KMS-11 (cell line): Measurements from ENCODE around the gene CLGN.

Experiments used
- H2AFZ ChIP-seq: fragments of 200-600 bp; sonication (generic); 2 replicates; pipeline ENCODE4 v1.6.1; 2016; ENCODE audit warnings: antibody characterized with exemption, mixed run types, low read depth
- H3K27ac ChIP-seq: fragments of 200-600 bp; sonication (generic); 2 replicates; pipeline ENCODE4 v1.6.1; 2016; ENCODE audit warnings: mild to moderate bottlenecking, mixed run types
- H3K27me3 ChIP-seq: fragments of 200-600 bp; sonication (generic); 2 replicates; pipeline ENCODE4 v1.6.1; 2017; ENCODE audit warnings: mild to moderate bottlenecking, low read depth, mixed run types, moderate library complexity; ENCODE audit not compliant: insufficient read depth
- H3K36me3 ChIP-seq: fragments of 200-600 bp; sonication (generic); 2 replicates; pipeline ENCODE4 v1.6.1; 2017; ENCODE audit warnings: mild to moderate bottlenecking, mixed run types; ENCODE audit not compliant: insufficient read depth
- H3K4me1 ChIP-seq: fragments of 200-600 bp; sonication (generic); 2 replicates; pipeline ENCODE4 v1.6.1; 2016; ENCODE audit warnings: mild to moderate bottlenecking, low read depth, mixed run types; ENCODE audit not compliant: poor library complexity, severe bottlenecking
- H3K4me2 ChIP-seq: fragments of 200-600 bp; sonication (generic); 2 replicates; pipeline ENCODE4 v1.7.0; 2016; ENCODE audit warnings: mild to moderate bottlenecking, mixed run types
- H3K4me3 ChIP-seq: fragments of 200-600 bp; sonication (generic); IDR thresholded peaks from 2 replicates; pipeline ENCODE4 v1.6.1; 2017; ENCODE audit warnings: low read depth, low read length, mixed read lengths; ENCODE audit not compliant: insufficient read depth
- H3K79me2 ChIP-seq: fragments of 200-600 bp; sonication (generic); 2 replicates; pipeline ENCODE4 v1.6.1; 2016; ENCODE audit warnings: low read depth, mixed run types; ENCODE audit not compliant: insufficient read depth
- H3K9ac ChIP-seq: fragments of 200-600 bp; sonication (generic); 2 replicates; pipeline ENCODE4 v1.6.1; 2016; ENCODE audit warnings: mild to moderate bottlenecking, mixed run types
- H4K20me1 ChIP-seq: fragments of 200-600 bp; sonication (generic); 2 replicates; pipeline ENCODE4 v1.6.1; 2016; ENCODE audit warnings: mild to moderate bottlenecking, mixed run types; ENCODE audit not compliant: insufficient read depth
- TF ChIP-seq, protein P1 (sequence below): fragments of 200-600 bp; sonication (generic); conservative IDR thresholded peaks from 2 replicates; pipeline ENCODE4 v1.6.1; 2017; ENCODE audit warnings: low read depth, mild to moderate bottlenecking, antibody characterized with exemption, low read length, moderate library complexity, mixed read lengths

Gene CLGN

GRCh38 chr4:140359562-140360427 is 67.7 kb downstream of the CLGN start:
- H3K27ac ChIP-seq: no peak overlapping the region
- no peaks in the 10 kb centered on the region for H3K27me3 ChIP-seq
- H3K36me3 ChIP-seq: no peaks in the 10 kb centered on the region
- TF ChIP-seq, protein P1, sequence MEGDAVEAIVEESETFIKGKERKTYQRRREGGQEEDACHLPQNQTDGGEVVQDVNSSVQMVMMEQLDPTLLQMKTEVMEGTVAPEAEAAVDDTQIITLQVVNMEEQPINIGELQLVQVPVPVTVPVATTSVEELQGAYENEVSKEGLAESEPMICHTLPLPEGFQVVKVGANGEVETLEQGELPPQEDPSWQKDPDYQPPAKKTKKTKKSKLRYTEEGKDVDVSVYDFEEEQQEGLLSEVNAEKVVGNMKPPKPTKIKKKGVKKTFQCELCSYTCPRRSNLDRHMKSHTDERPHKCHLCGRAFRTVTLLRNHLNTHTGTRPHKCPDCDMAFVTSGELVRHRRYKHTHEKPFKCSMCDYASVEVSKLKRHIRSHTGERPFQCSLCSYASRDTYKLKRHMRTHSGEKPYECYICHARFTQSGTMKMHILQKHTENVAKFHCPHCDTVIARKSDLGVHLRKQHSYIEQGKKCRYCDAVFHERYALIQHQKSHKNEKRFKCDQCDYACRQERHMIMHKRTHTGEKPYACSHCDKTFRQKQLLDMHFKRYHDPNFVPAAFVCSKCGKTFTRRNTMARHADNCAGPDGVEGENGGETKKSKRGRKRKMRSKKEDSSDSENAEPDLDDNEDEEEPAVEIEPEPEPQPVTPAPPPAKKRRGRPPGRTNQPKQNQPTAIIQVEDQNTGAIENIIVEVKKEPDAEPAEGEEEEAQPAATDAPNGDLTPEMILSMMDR: peak; percentile 99
- H3K79me2 ChIP-seq: no peaks in the 10 kb centered on the region
- no peak overlapping the region for H3K4me3 ChIP-seq
- no peaks in the 10 kb centered on the region for H4K20me1 ChIP-seq
- H3K4me2 ChIP-seq: no peak overlapping the region
- no peak overlapping the region for H3K9ac ChIP-seq
- H2AFZ ChIP-seq: peak overlapping the region; percentile 7; the same call in 1 of the 2 replicates
- H3K4me1 ChIP-seq: no peaks in the 10 kb centered on the region

DNA sequence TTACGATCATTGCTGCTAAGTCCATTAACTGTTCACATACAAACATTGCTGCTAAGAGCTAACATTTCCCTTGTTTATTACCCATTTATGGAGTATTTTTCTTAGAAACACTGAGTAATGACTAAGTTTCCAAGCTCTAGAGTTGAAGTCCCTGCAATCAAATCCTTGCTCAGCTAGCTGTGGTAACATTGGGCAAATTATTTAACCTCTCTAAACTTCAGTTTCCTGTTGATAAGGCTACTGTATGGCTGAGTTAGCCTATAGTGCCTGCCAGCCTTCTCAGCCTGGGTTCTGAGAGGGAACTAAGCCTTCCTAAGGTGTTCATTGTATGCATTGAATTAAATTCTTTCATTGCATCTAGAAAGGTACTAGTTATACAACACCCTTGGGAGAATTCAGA is 69.2 kb downstream of the CLGN start:
- no peak overlapping the region for H3K9ac ChIP-seq
- no peak overlapping the region for H3K4me2 ChIP-seq
- no peak overlapping the region for H3K4me3 ChIP-seq
- no peaks in the 10 kb centered on the region for H3K4me1 ChIP-seq
- no peaks in the 10 kb centered on the region for H3K79me2 ChIP-seq
- H3K27ac ChIP-seq: no peak overlapping the region
- TF ChIP-seq, protein P1: no peak
- no peaks in the 10 kb centered on the region for H3K27me3 ChIP-seq
- H2AFZ ChIP-seq: no peak overlapping the region
- H3K36me3 ChIP-seq: no peaks in the 10 kb centered on the region
- no peaks in the 10 kb centered on the region for H4K20me1 ChIP-seq

DNA sequence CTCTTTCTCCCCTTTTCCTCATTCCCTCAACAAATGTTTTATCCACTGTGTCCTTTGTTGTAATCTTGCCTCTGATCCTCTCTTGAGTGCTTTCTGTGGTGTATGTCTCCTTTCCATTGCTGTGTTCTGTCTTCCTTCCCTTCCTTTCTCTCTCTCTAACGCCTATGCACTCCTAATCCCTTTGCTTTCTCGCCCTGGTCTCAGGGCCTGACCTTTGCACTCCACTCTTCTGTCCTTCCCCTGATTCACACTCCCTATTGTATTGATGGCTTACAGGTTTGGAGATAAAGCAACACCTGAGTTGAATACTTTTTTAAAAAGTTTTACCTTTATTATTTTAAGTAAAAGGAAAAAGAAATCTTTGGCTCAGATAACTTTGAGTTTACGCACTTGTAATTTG is 69.6 kb downstream of the CLGN start:
- TF ChIP-seq, protein P1: no peak
- Histone ChIP-seq H2AFZ (no peak overlapping the region), H3K9ac (no peak overlapping the region)

GRCh38 chr4:140355288-140355687 is 72.2 kb downstream of the CLGN start:
- Histone ChIP-seq H3K79me2 (no peaks in the 10 kb centered on the region), H3K27ac (no peak overlapping the region), H3K9ac (no peak overlapping the region), H3K4me1 (no peaks in the 10 kb centered on the region), H3K36me3 (no peaks in the 10 kb centered on the region), H4K20me1 (no peaks in the 10 kb centered on the region), H3K4me3 (no peak overlapping the region), H3K27me3 (no peaks in the 10 kb centered on the region), H3K4me2 (no peak overlapping the region), H2AFZ (no peak overlapping the region)
- TF ChIP-seq, protein P1: no peak

More for the DNA sequence above, 69.6 kb downstream of the CLGN start:
- Histone ChIP-seq H3K36me3 (no peaks in the 10 kb centered on the region), H4K20me1 (no peaks in the 10 kb centered on the region), H3K4me3 (no peak overlapping the region), H3K27ac (no peak overlapping the region), H3K27me3 (no peaks in the 10 kb centered on the region), H3K4me1 (no peaks in the 10 kb centered on the region), H3K79me2 (no peaks in the 10 kb centered on the region), H3K4me2 (no peak overlapping the region)
